Fibroblast of lung (primary cell): ENCODE measurements around the gene DNAH1.

Source experiments
- EZH2 ChIP-seq: IDR thresholded peaks from 2 replicates; pipeline ENCODE4 v1.5.1; 2012; ENCODE audit warnings: low read length, control low read depth, mild to moderate bottlenecking; ENCODE audit errors: missing control alignments
- TF ChIP-seq, protein P1 (sequence below), 2 donors: IDR thresholded peaks in 1 of 2; conservative IDR thresholded peaks in 1 of 2; 1 replicate in 1 of 2; 2 replicates in 1 of 2; pipeline ENCODE4 v1.5.1; 2011 to 2012; ENCODE audit warnings: low read length in 2 of 2, control low read depth in 1 of 2, inconsistent platforms in 1 of 2, low read depth in 1 of 2, mild to moderate bottlenecking in 1 of 2

DNA sequence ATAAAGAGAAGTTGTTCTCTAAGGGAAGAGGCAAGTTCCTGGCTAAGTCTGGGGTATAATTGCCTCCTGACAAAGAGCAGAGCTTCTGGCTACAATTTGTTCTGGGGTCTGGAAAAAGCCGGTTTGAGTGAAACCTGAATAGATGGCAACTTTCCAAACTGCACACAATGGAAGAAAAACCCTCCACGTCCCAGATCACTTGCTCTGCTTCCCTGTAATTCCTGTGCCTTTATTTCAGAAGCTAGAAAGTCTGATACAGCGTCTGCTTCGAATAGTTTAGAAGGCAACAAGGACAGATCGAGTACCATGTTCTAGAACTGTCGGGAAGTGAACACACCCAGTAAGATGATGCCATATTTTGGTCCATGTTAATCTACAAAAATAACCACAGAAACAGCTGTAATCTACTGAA, 36.1 kb upstream of the DNAH1 start:
- TF ChIP-seq, protein P1, sequence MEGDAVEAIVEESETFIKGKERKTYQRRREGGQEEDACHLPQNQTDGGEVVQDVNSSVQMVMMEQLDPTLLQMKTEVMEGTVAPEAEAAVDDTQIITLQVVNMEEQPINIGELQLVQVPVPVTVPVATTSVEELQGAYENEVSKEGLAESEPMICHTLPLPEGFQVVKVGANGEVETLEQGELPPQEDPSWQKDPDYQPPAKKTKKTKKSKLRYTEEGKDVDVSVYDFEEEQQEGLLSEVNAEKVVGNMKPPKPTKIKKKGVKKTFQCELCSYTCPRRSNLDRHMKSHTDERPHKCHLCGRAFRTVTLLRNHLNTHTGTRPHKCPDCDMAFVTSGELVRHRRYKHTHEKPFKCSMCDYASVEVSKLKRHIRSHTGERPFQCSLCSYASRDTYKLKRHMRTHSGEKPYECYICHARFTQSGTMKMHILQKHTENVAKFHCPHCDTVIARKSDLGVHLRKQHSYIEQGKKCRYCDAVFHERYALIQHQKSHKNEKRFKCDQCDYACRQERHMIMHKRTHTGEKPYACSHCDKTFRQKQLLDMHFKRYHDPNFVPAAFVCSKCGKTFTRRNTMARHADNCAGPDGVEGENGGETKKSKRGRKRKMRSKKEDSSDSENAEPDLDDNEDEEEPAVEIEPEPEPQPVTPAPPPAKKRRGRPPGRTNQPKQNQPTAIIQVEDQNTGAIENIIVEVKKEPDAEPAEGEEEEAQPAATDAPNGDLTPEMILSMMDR (conservative IDR thresholded peaks at IDR 0.05 in 1 of 2, IDR thresholded peaks at IDR 0.05 in 1 of 2; ENCODE audit: low read depth in 1 of 2, low read length in 2 of 2), result no peak
- no peak for TF ChIP-seq EZH2
